ENCODE results near the gene ARR3. TPM values are rescaled to one million over a fixed set of nuclear protein-coding genes. Genes with fewer than 3 reads are reported as not detected.
"Not testable (repeated sequence)": the region's sequence is repeated elsewhere in the genome, so short reads cannot be mapped to it uniquely, and the experiment has no call there.

The ARR3 gene
- total and polyA plus RNA-seq, 8 donors: not detected

- DNase-seq: peak in 1 of 2 donors; percentile 75
- H3K27me3 ChIP-seq: peaks cover 0 to 3% (median 0%) of the 10 kb centered on the region in 3 donors
- H3K4me3 ChIP-seq: no peak overlapping the region
- no peak overlapping the region for H3K27ac ChIP-seq
- H3K9me3 ChIP-seq: peaks cover 0 to 5% (median 0%) of the 10 kb centered on the region in 4 donors
- no peaks in the 10 kb centered on the region for H3K36me3 ChIP-seq
- H3K4me1 ChIP-seq: no peaks in the 10 kb centered on the region
- intact Hi-C loops (cut with DNase I; ENCODE audit: low total_unique reads): no loop called here
- 17 to 30% (median 19%) methylated on average over 7 of the region's 7 CpGs for WGBS, 5 donors
- no peak for TF ChIP-seq CTCF (IDR thresholded peaks at IDR 0.05)
- no peak for TF ChIP-seq POLR2AphosphoS5 (IDR thresholded peaks at IDR 0.05)
- TF ChIP-seq POLR2A (IDR thresholded peaks at IDR 0.05): no peak
- TF ChIP-seq EP300 (IDR thresholded peaks at IDR 0.05): no peak
Observed at GRCh38 chrX:70262952-70263567, 5.1 kb upstream of the ARR3 start.

- no peak for DNase-seq
- H3K36me3 ChIP-seq: no peaks in the 10 kb centered on the region
- no peak overlapping the region for H3K4me3 ChIP-seq
- intact Hi-C loops (cut with DNase I; ENCODE audit: low total_unique reads): no loop called here
- H3K27me3 ChIP-seq: peaks cover 0 to 3% (median 0%) of the 10 kb centered on the region in 3 donors
- peaks cover 0 to 5% (median 0%) of the 10 kb centered on the region in 4 donors for H3K9me3 ChIP-seq
- no peaks in the 10 kb centered on the region for H3K4me1 ChIP-seq
- no peak overlapping the region for H3K27ac ChIP-seq
- 33 to 71% (median 53%) methylated on average over 3 of the region's 3 CpGs for WGBS, 5 donors
- TF ChIP-seq POLR2AphosphoS5 (IDR thresholded peaks at IDR 0.05) (no peak), POLR2A (IDR thresholded peaks at IDR 0.05) (no peak), CTCF (IDR thresholded peaks at IDR 0.05) (no peak), EP300 (IDR thresholded peaks at IDR 0.05) (no peak)
Observed at GRCh38 chrX:70264784-70265183, 3.4 kb upstream of the ARR3 start.

- H3K27ac ChIP-seq; H3K27me3 ChIP-seq; intact Hi-C loops (cut with DNase I; ENCODE audit: low total_unique reads); H3K9me3 ChIP-seq; H3K36me3 ChIP-seq; H3K4me1 ChIP-seq; H3K4me3 ChIP-seq; DNase-seq: not testable (repeated sequence)
- 71 to 87% (median 84%) methylated on average over 7 of the region's 7 CpGs for WGBS, 5 donors
Observed at GRCh38 chrX:70274029-70274428, 5.9 kb downstream of the ARR3 start.

GRCh38 chrX:70279081-70279480, 10.9 kb downstream of the ARR3 start:
- Histone ChIP-seq H3K4me1 (no peaks in the 10 kb centered on the region), H3K27me3 (no peaks in the 10 kb centered on the region), H3K27ac (no peak overlapping the region), H3K4me3 (no peak overlapping the region), H3K9me3 (no peaks in the 10 kb centered on the region), H3K36me3 (peaks cover 0 to 9% (median 4%) of the 10 kb centered on the region in 4 donors)
- WGBS, 5 donors: 83 to 95% (median 86%) methylated on average over 3 of the region's 3 CpGs
- no peak for DNase-seq
- intact Hi-C loops (cut with DNase I; ENCODE audit: low total_unique reads): no loop called here
- TF ChIP-seq POLR2A (IDR thresholded peaks at IDR 0.05): no peak
- TF ChIP-seq EP300 (IDR thresholded peaks at IDR 0.05): no peak
- TF ChIP-seq CTCF (IDR thresholded peaks at IDR 0.05): no peak
- TF ChIP-seq POLR2AphosphoS5 (IDR thresholded peaks at IDR 0.05): no peak

GRCh38 chrX:70280573-70280972, 12.4 kb downstream of the ARR3 start:
- peaks cover 0 to 21% (median 8%) of the 10 kb centered on the region in 4 donors for H3K36me3 ChIP-seq
- no peak overlapping the region for H3K27ac ChIP-seq
- 50 to 94% (median 80%) methylated on average over 1 to 3 of the region's 3 CpGs for WGBS, 5 donors
- TF ChIP-seq POLR2A (IDR thresholded peaks at IDR 0.05) (no peak), EP300 (IDR thresholded peaks at IDR 0.05) (no peak), CTCF (IDR thresholded peaks at IDR 0.05) (no peak), POLR2AphosphoS5 (IDR thresholded peaks at IDR 0.05) (no peak)
- no peak for DNase-seq
- H3K4me3 ChIP-seq: no peak overlapping the region
- intact Hi-C loops (cut with DNase I; ENCODE audit: low total_unique reads): no loop called here
- no peaks in the 10 kb centered on the region for H3K27me3 ChIP-seq
- no peaks in the 10 kb centered on the region for H3K9me3 ChIP-seq
- no peaks in the 10 kb centered on the region for H3K4me1 ChIP-seq
